ENCODE results near the gene ZNF655. TPM values are rescaled to one million over a fixed set of nuclear protein-coding genes. Genes with fewer than 3 reads are reported as not detected.

The ZNF655 gene
- total RNA-seq, 1 experiment from 2014 or later = 40.4 TPM

DNA sequence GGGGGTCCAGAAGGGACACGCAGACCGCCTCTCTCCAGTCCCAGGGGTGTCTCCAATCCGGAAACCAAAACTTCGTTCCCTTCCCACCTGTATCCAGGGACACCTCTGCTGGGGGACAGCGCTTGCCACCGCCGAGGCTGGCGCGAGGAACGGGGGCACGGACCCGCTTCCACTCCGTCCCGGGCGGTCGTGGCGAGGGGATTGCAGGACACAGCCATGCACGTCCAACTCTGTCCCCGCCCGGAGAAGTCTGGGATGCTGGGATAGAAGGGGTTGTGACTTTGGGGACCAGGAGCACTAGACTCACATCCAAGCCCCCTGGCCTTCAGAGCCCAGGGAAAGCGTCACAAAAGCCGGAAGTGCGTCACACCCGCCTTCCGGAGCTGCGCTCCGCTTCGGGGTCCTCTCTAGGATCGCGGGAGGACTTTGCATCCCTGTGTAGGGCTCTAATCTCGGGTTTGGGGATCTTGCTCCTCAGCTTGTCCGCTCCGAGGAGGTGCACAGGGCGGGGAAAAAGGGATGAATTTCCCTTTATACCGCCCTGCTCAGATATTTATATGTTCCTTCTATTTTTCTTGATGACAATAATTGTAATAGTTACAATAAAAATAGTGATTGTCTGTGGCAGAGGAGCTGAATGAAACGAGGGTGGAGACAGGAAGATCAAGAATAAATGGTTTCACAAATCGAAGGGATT is 6.5 kb upstream of the ZNF655 start, which contains the start of gene FAM200A (continued):
- TF ChIP-seq, protein P1, sequence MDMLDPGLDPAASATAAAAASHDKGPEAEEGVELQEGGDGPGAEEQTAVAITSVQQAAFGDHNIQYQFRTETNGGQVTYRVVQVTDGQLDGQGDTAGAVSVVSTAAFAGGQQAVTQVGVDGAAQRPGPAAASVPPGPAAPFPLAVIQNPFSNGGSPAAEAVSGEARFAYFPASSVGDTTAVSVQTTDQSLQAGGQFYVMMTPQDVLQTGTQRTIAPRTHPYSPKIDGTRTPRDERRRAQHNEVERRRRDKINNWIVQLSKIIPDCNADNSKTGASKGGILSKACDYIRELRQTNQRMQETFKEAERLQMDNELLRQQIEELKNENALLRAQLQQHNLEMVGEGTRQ (CRISPR knock-in tag; IDR thresholded peaks at IDR 0.05) = no peak
- TF ChIP-seq GABPB1 (CRISPR knock-in tag; IDR thresholded peaks at IDR 0.05) (peak; percentile 73), GRHL2 (CRISPR knock-in tag; IDR thresholded peaks at IDR 0.05; ENCODE audit: insufficient replicate concordance, severe bottlenecking) (no peak), NFATC4 (CRISPR knock-in tag; IDR thresholded peaks at IDR 0.05) (no peak), FOXK1 (CRISPR knock-in tag; IDR thresholded peaks at IDR 0.05) (peak; percentile 79; the same call in 1 of the 2 replicates), NR3C1 (CRISPR knock-in tag; conservative IDR thresholded peaks at IDR 0.05; ENCODE audit: low read depth) (no peak), SP1 (CRISPR knock-in tag; conservative IDR thresholded peaks at IDR 0.05) (peak; percentile 56; the same call in 1 of the 2 replicates), ZNF396 (CRISPR knock-in tag; IDR thresholded peaks at IDR 0.05; ENCODE audit: borderline replicate concordance) (no peak), NR2C2 (CRISPR knock-in tag; IDR thresholded peaks at IDR 0.05) (no peak), ATF1 (CRISPR knock-in tag; IDR thresholded peaks at IDR 0.05) (0 out of 2 replicates have a peak, but pooled peaks have one; percentile 66)
- TF ChIP-seq, protein P2, sequence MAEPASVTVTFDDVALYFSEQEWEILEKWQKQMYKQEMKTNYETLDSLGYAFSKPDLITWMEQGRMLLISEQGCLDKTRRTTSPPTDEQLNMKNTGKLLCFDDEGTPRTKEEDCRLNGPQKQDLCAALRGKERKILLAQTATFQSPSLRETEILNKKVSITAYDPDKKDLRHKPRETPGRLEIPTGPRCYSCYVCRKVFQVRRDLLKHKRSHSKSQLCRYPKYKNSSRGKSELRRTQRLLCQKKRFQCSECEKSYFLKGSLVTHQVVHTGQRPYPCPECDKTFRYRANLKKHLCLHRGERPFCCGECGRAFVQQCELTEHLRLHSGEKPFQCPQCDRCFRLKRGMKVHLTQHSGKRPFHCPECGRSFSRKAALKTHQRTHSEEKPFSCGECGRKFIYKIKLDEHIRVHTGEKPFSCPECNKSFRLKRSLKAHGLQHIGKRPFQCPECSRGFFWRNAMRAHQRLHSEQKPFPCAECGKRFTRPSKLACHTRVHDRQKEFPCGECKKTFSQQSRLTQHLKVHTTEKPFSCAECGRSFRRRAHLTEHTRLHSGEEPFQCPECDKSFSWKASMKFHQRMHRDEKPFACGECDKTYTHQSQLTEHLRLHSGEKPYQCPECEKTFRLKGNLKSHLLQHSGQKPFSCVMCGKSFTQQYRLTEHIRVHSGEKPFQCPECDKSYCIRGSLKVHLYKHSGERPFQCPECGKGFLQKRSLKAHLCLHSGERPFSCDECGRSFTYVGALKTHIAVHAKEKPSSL (CRISPR knock-in tag; conservative IDR thresholded peaks at IDR 0.05) = no peak
- TF ChIP-seq, protein P3, sequence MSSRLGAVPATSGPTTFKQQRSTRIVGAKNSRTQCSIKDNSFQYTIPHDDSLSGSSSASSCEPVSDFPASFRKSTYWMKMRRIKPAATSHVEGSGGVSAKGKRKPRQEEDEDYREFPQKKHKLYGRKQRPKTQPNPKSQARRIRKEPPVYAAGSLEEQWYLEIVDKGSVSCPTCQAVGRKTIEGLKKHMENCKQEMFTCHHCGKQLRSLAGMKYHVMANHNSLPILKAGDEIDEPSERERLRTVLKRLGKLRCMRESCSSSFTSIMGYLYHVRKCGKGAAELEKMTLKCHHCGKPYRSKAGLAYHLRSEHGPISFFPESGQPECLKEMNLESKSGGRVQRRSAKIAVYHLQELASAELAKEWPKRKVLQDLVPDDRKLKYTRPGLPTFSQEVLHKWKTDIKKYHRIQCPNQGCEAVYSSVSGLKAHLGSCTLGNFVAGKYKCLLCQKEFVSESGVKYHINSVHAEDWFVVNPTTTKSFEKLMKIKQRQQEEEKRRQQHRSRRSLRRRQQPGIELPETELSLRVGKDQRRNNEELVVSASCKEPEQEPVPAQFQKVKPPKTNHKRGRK (CRISPR knock-in tag; IDR thresholded peaks at IDR 0.05; ENCODE audit: borderline replicate concordance) = no peak
- TF ChIP-seq, protein P4, sequence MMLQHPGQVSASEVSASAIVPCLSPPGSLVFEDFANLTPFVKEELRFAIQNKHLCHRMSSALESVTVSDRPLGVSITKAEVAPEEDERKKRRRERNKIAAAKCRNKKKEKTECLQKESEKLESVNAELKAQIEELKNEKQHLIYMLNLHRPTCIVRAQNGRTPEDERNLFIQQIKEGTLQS (CRISPR knock-in tag; conservative IDR thresholded peaks at IDR 0.05) = no peak
- TF ChIP-seq, protein P5, sequence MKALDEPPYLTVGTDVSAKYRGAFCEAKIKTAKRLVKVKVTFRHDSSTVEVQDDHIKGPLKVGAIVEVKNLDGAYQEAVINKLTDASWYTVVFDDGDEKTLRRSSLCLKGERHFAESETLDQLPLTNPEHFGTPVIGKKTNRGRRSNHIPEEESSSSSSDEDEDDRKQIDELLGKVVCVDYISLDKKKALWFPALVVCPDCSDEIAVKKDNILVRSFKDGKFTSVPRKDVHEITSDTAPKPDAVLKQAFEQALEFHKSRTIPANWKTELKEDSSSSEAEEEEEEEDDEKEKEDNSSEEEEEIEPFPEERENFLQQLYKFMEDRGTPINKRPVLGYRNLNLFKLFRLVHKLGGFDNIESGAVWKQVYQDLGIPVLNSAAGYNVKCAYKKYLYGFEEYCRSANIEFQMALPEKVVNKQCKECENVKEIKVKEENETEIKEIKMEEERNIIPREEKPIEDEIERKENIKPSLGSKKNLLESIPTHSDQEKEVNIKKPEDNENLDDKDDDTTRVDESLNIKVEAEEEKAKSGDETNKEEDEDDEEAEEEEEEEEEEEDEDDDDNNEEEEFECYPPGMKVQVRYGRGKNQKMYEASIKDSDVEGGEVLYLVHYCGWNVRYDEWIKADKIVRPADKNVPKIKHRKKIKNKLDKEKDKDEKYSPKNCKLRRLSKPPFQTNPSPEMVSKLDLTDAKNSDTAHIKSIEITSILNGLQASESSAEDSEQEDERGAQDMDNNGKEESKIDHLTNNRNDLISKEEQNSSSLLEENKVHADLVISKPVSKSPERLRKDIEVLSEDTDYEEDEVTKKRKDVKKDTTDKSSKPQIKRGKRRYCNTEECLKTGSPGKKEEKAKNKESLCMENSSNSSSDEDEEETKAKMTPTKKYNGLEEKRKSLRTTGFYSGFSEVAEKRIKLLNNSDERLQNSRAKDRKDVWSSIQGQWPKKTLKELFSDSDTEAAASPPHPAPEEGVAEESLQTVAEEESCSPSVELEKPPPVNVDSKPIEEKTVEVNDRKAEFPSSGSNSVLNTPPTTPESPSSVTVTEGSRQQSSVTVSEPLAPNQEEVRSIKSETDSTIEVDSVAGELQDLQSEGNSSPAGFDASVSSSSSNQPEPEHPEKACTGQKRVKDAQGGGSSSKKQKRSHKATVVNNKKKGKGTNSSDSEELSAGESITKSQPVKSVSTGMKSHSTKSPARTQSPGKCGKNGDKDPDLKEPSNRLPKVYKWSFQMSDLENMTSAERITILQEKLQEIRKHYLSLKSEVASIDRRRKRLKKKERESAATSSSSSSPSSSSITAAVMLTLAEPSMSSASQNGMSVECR (CRISPR knock-in tag; IDR thresholded peaks at IDR 0.05; ENCODE audit: borderline replicate concordance) = 0 out of 2 replicates have a peak, but pooled peaks have one; percentile 44
- TF ChIP-seq, protein P6, sequence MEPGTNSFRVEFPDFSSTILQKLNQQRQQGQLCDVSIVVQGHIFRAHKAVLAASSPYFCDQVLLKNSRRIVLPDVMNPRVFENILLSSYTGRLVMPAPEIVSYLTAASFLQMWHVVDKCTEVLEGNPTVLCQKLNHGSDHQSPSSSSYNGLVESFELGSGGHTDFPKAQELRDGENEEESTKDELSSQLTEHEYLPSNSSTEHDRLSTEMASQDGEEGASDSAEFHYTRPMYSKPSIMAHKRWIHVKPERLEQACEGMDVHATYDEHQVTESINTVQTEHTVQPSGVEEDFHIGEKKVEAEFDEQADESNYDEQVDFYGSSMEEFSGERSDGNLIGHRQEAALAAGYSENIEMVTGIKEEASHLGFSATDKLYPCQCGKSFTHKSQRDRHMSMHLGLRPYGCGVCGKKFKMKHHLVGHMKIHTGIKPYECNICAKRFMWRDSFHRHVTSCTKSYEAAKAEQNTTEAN (CRISPR knock-in tag; IDR thresholded peaks at IDR 0.05) = 0 out of 2 replicates have a peak, but pooled peaks have one; percentile 75
- TF ChIP-seq, protein P7, sequence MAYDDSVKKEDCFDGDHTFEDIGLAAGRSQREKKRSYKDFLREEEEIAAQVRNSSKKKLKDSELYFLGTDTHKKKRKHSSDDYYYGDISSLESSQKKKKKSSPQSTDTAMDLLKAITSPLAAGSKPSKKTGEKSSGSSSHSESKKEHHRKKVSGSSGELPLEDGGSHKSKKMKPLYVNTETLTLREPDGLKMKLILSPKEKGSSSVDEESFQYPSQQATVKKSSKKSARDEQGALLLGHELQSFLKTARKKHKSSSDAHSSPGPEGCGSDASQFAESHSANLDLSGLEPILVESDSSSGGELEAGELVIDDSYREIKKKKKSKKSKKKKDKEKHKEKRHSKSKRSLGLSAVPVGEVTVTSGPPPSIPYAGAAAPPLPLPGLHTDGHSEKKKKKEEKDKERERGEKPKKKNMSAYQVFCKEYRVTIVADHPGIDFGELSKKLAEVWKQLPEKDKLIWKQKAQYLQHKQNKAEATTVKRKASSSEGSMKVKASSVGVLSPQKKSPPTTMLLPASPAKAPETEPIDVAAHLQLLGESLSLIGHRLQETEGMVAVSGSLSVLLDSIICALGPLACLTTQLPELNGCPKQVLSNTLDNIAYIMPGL (CRISPR knock-in tag; IDR thresholded peaks at IDR 0.05) = no peak
- TF ChIP-seq, protein P8, sequence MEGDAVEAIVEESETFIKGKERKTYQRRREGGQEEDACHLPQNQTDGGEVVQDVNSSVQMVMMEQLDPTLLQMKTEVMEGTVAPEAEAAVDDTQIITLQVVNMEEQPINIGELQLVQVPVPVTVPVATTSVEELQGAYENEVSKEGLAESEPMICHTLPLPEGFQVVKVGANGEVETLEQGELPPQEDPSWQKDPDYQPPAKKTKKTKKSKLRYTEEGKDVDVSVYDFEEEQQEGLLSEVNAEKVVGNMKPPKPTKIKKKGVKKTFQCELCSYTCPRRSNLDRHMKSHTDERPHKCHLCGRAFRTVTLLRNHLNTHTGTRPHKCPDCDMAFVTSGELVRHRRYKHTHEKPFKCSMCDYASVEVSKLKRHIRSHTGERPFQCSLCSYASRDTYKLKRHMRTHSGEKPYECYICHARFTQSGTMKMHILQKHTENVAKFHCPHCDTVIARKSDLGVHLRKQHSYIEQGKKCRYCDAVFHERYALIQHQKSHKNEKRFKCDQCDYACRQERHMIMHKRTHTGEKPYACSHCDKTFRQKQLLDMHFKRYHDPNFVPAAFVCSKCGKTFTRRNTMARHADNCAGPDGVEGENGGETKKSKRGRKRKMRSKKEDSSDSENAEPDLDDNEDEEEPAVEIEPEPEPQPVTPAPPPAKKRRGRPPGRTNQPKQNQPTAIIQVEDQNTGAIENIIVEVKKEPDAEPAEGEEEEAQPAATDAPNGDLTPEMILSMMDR (IDR thresholded peaks at IDR 0.05) = no peak
- TF ChIP-seq, protein P9, sequence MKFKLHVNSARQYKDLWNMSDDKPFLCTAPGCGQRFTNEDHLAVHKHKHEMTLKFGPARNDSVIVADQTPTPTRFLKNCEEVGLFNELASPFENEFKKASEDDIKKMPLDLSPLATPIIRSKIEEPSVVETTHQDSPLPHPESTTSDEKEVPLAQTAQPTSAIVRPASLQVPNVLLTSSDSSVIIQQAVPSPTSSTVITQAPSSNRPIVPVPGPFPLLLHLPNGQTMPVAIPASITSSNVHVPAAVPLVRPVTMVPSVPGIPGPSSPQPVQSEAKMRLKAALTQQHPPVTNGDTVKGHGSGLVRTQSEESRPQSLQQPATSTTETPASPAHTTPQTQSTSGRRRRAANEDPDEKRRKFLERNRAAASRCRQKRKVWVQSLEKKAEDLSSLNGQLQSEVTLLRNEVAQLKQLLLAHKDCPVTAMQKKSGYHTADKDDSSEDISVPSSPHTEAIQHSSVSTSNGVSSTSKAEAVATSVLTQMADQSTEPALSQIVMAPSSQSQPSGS (CRISPR knock-in tag; IDR thresholded peaks at IDR 0.05; ENCODE audit: borderline replicate concordance, low read depth) = no peak

All from WTC11 (cell line).